SK-N-SH treated with all-trans-retinoic acid at 6 μM for 48 hours (cell line): ENCODE data around the gene RBFOX2.
A peak's percentile ranks its signal among the peaks of the same experiment; 100 is the strongest.
"Not testable (repeated sequence)": the region's sequence is repeated elsewhere in the genome, so short reads cannot be mapped to it uniquely, and the experiment has no call there.

Experiments used
- ATAC-seq: fragments of 200-7000 bp; cut with Tn5 transposase; 3 replicates; pipeline ENCODE4 v1.9.1; 2020; ENCODE audit warnings: mild to moderate bottlenecking, moderate library complexity
- ARNTL ChIP-seq: fragments of 450-650 bp; formaldehyde crosslinking; IDR thresholded peaks from 2 replicates; pipeline ENCODE4 v1.5.0; 2020; ENCODE audit warnings: low read depth, mild to moderate bottlenecking, moderate library complexity, borderline replicate concordance
- BACH2 ChIP-seq: fragments of 250-450 bp; sonication (Bioruptor Pico); IDR thresholded peaks from 2 replicates; pipeline ENCODE4 v1.9.0; 2021; ENCODE audit warnings: mild to moderate bottlenecking, borderline replicate concordance
- CREB5 ChIP-seq: fragments of 250-450 bp; sonication (Bioruptor Pico); IDR thresholded peaks from 2 replicates; pipeline ENCODE4 v1.5.1; 2020; ENCODE audit warnings: low read depth, mild to moderate bottlenecking, moderate library complexity
- CSDC2 ChIP-seq: fragments of 250-450 bp; sonication (Bioruptor Pico); IDR thresholded peaks from 2 replicates; pipeline ENCODE4 v1.5.0; 2020; ENCODE audit warnings: mild to moderate bottlenecking, moderate library complexity
- CSRNP3 ChIP-seq: fragments of 250-450 bp; sonication (Bioruptor Pico); IDR thresholded peaks from 2 replicates; pipeline ENCODE4 v1.5.1; 2021; ENCODE audit warnings: mild to moderate bottlenecking, moderate library complexity
- GLIS3 ChIP-seq: fragments of 250-450 bp; sonication (Bioruptor Pico); IDR thresholded peaks from 2 replicates; pipeline ENCODE4 v1.5.0; 2020; ENCODE audit warnings: mild to moderate bottlenecking, moderate library complexity
- ISL1 ChIP-seq: fragments of 250-450 bp; sonication (Bioruptor Pico); IDR thresholded peaks from 2 replicates; pipeline ENCODE4 v2.1.2; 2022; ENCODE audit warnings: mild to moderate bottlenecking, moderate library complexity
- OSR1 ChIP-seq: fragments of 250-450 bp; sonication (Bioruptor Pico); IDR thresholded peaks from 2 replicates; pipeline ENCODE4 v1.8.0; 2022; ENCODE audit warnings: moderate library complexity, mild to moderate bottlenecking, inconsistent platforms
- PATZ1 ChIP-seq: fragments of 250-450 bp; sonication (Bioruptor Pico); IDR thresholded peaks from 2 replicates; pipeline ENCODE4 v1.8.0; 2020; ENCODE audit warnings: mild to moderate bottlenecking, moderate library complexity, borderline replicate concordance
- POU6F1 ChIP-seq: fragments of 250-450 bp; sonication (Bioruptor Pico); IDR thresholded peaks from 2 replicates; pipeline ENCODE4 v1.8.0; 2021; ENCODE audit warnings: low read depth, mild to moderate bottlenecking, moderate library complexity, borderline replicate concordance
- RARB ChIP-seq: fragments of 250-450 bp; sonication (Bioruptor Pico); IDR thresholded peaks from 2 replicates; pipeline ENCODE4 v1.8.0; 2021; ENCODE audit warnings: mild to moderate bottlenecking, moderate library complexity
- SNAI2 ChIP-seq: fragments of 250-450 bp; sonication (Bioruptor Pico); IDR thresholded peaks from 2 replicates; pipeline ENCODE4 v1.5.0; 2020; ENCODE audit warnings: mild to moderate bottlenecking, moderate library complexity
- TCF4 ChIP-seq: fragments of 250-450 bp; sonication (Bioruptor Pico); IDR thresholded peaks from 2 replicates; pipeline ENCODE4 v1.8.0; 2021; ENCODE audit warnings: mild to moderate bottlenecking, moderate library complexity, borderline replicate concordance
- TOX ChIP-seq: fragments of 250-450 bp; sonication (Bioruptor Pico); IDR thresholded peaks from 2 replicates; pipeline ENCODE4 v1.8.0; 2021; ENCODE audit warnings: mild to moderate bottlenecking, moderate library complexity, borderline replicate concordance
- TSHZ2 ChIP-seq: fragments of 250-450 bp; sonication (Bioruptor Pico); IDR thresholded peaks from 2 replicates; pipeline ENCODE4 v1.5.0; 2020; ENCODE audit warnings: mild to moderate bottlenecking, moderate library complexity
- ZC3H10 ChIP-seq: fragments of 250-450 bp; sonication (Bioruptor Pico); IDR thresholded peaks from 2 replicates; pipeline ENCODE4 v1.5.1; 2021; ENCODE audit warnings: mild to moderate bottlenecking, moderate library complexity
- ZFP30 ChIP-seq: fragments of 450-650 bp; formaldehyde crosslinking; IDR thresholded peaks from 2 replicates; pipeline ENCODE4 v1.5.0; 2022; ENCODE audit warnings: mild to moderate bottlenecking, moderate library complexity
- ZNF70 ChIP-seq: fragments of 450-650 bp; formaldehyde crosslinking; IDR thresholded peaks from 2 replicates; pipeline ENCODE4 v1.5.0; 2020; ENCODE audit warnings: mild to moderate bottlenecking, moderate library complexity
- ZNF8 ChIP-seq: fragments of 450-650 bp; formaldehyde crosslinking; IDR thresholded peaks from 2 replicates; pipeline ENCODE4 v1.5.0; 2020; ENCODE audit warnings: mild to moderate bottlenecking, moderate library complexity

The RBFOX2 gene

GRCh38 chr22:36077271-36077670, 48.6 kb upstream of the RBFOX2 start (continued):
- TF ChIP-seq CSRNP3 (CRISPR knock-in tag) = no peak

- ATAC-seq = no peak
- TF ChIP-seq ISL1 (CRISPR knock-in tag) (no peak), SNAI2 (CRISPR knock-in tag) (no peak), BACH2 (no peak), ZNF8 (CRISPR knock-in tag) (no peak)
These were observed 47.1 kb upstream of the RBFOX2 start for GRCh38 chr22:36075724-36076123.

- TF ChIP-seq ZC3H10 (CRISPR knock-in tag) = no peak
- no peak for TF ChIP-seq TCF4 (CRISPR knock-in tag)
- TF ChIP-seq CREB5 = no peak
- TF ChIP-seq BACH2 = no peak
- TF ChIP-seq ARNTL (CRISPR knock-in tag) = no peak
- TF ChIP-seq, all 23 proteins: peak for 0
- no peak for ATAC-seq
These were observed 46.6 kb upstream of the RBFOX2 start for GRCh38 chr22:36075230-36075629.

- ATAC-seq = peak; percentile 56
- TF ChIP-seq PATZ1 (no peak), ARNTL (CRISPR knock-in tag) (no peak), ZNF8 (CRISPR knock-in tag) (no peak), RARB (no peak), ZFP30 (no peak), BACH2 (no peak), TSHZ2 (CRISPR knock-in tag) (no peak), ZC3H10 (CRISPR knock-in tag) (no peak), OSR1 (CRISPR knock-in tag) (no peak), POU6F1 (CRISPR knock-in tag) (no peak), CSRNP3 (CRISPR knock-in tag) (no peak), CSDC2 (CRISPR knock-in tag) (no peak), GLIS3 (CRISPR knock-in tag) (no peak), ZNF70 (CRISPR knock-in tag) (no peak), ISL1 (CRISPR knock-in tag) (no peak), TOX (CRISPR knock-in tag) (no peak)
These were observed 44.9 kb upstream of the RBFOX2 start for GRCh38 chr22:36073476-36073875.

GRCh38 chr22:36070645-36071044, 42.0 kb upstream of the RBFOX2 start:
- not testable (repeated sequence) for ATAC-seq
